ENCODE results near the gene NRTN.

Gene NRTN

DNA sequence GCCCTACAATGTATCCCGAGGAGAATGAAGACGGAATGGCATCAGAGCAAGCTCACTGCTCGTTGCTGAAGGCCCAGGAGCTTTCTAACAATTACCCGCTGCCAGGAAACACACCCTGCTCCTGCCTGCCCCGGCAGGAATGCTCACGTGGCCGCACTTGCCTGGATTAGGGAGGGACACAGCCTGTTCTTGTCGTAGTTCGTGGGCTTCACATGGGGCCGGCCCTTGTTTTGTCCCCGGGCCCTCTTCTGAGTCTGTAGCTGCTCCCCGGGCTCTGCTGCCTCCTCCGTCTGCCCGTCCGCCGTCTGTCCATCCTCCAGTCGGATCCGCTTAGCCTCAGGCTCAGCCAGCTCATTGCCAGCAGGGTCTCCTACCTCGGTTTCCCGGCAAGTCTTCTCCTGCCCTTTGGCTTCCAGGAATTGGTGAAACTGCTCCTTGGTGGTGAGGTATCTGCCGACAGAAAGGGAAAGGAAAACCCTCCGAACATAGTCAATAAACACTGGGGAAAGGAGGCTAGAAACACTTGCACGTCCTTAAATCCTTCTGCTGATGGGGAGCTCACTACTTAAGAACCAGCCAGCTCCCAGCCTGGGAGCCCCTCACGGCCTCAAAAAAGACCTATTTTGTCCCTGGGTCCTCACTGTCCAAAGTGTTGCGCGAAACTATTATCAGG lies 14.8 kb upstream of the NRTN start:
- DNase-seq (ENCODE audit: insufficient read length, low spot score): no peak
- no peak for FAIRE-seq

DNA sequence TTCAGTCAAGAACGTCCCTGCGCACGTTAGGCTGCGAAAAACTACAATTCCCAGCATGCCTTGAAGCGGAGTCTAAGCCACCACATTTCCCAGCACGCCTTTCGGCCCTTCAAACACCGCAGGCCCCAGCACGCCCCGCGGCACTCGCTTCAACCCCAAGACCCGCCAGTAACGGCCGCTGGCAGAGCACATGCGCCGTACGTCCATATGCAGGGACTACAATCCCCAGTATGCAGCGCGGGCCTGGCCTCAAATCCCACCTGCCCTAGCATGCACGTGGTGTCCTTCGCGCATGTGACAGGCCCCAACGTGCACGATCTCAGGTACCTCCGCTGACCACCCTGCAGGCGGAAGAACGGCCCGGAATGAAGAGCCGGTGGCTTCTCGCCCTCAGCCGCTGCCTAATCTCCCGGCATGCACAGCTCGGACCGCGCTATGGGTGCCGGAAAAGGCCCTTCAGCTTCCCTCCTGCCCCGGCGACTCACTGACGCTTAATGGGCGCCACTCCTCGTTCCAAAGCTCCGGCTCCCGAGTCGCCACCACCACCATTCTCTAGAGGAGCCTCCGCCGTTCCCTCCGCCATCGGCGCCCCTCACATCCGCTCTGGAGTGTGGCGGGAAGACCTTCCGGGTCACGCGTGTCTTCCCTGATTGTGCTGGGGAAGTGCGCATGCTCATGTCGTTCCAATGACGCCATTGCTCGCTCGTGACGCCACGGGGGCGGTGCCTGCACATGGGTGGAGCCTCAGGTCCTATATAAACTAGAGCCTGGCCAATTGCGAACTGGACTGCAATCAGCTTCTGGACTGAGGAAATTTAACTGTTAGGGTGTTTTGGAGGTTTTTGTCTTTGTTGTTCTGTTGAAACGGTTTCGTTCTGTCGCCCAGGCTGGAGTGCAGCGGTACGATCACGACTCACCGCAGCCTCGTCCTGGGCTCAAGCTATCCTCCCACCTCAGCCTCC lies 14.0 kb upstream of the NRTN start, which contains the start of gene DUS3L:
Gene DUS3L, minus strand, starts transcription at position 605 of the 962 bp plus-strand sequence. Its CDS starts 22 bp downstream, at position 583.
- peak; percentile 96 for FAIRE-seq

DNA sequence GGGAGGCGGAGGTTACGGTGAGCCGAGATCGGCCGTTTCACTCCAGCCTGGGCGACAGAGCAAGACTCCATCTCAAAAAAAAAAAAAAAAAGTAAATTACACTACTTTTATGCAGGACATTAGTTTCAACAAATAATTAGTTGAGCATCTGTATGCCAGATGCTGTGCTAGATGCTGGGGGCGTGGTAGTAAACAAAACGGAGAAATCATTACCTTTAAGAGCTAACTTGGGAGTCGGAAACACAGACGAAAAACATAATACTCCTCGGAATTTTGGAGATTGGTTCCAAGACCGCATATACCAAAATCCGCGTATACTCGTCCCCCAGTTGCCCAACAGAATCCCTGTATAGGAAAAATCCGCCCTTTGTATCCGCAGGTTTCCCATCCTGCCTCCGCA lies 12.6 kb upstream of the NRTN start:
- DNase-seq (ENCODE audit: insufficient read length, low spot score) (no peak), FAIRE-seq (no peak)

More for the DNA sequence above, 14.0 kb upstream of the NRTN start, which contains the start of gene DUS3L:
- DNase-seq (ENCODE audit: insufficient read length, low spot score): peak; percentile 96

DNA sequence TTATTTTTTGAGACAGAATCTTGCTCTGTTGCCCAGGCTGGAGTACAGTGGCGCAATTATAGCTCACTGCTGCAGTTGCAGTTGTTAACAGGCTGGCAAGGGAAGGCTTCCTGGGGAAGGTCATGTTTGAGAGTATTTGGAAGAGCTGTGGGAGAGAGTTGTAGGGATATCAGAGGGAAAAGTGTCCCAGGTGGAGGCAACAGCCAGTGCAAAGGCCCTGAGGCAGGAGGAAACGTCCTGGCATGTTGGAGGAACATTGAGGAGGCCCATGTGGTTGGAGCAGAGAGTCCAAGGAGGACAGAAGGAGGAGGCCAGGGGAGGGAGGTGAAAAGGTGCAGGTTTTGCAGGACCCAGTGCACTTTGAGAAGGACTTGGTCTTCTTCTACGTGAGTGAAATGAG lies 11.7 kb upstream of the NRTN start:
- DNase-seq (ENCODE audit: insufficient read length, low spot score) (no peak), FAIRE-seq (no peak)

DNA sequence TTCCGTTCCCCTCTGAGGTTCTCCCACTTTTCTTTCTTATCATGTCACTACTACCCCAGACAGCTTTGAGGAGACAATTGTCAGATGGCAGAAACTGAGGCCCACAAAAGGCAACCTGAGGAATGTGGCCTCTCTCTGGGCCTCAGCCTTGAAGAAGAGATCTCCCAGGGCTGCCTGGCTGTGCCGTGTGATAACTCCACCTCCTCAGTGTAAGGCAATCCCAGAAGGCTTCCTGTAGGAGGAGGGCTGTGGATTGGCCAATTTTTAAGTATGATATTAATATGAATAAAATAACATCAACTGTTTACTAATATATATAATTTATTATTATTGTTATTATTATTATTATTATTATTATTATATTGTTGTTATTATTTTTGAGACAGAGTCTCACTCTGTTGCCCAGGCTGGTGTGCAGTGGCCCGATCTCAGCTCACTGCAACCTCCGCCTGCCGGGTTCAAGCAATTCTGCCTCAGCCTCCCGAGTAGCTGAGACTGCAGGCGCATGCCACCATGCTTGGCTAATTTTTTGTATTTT lies 9.4 kb upstream of the NRTN start:
- no peak for FAIRE-seq
- DNase-seq (ENCODE audit: insufficient read length, low spot score): no peak

DNA sequence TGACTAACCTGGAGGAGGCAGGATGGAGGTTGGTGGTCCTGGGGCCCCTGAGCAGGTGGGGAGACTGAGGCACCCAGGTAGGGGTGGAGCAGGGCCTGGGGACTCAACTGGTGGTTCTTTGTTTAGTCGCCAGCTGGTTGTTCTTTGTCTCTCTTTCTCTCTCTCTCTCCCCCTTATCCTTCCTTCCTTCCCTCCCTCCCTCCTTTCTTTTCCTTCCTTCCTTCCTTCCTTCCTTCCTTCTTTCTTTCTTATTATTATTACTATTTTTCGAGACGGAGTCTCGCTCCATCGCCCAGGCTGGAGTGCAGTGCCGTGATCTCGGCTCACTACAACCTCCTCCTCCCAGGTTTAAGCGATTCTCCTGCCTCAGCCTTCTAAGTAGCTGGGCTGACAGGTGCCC lies 6.6 kb upstream of the NRTN start:
- DNase-seq (ENCODE audit: insufficient read length, low spot score) (no peak), FAIRE-seq (no peak)

DNA sequence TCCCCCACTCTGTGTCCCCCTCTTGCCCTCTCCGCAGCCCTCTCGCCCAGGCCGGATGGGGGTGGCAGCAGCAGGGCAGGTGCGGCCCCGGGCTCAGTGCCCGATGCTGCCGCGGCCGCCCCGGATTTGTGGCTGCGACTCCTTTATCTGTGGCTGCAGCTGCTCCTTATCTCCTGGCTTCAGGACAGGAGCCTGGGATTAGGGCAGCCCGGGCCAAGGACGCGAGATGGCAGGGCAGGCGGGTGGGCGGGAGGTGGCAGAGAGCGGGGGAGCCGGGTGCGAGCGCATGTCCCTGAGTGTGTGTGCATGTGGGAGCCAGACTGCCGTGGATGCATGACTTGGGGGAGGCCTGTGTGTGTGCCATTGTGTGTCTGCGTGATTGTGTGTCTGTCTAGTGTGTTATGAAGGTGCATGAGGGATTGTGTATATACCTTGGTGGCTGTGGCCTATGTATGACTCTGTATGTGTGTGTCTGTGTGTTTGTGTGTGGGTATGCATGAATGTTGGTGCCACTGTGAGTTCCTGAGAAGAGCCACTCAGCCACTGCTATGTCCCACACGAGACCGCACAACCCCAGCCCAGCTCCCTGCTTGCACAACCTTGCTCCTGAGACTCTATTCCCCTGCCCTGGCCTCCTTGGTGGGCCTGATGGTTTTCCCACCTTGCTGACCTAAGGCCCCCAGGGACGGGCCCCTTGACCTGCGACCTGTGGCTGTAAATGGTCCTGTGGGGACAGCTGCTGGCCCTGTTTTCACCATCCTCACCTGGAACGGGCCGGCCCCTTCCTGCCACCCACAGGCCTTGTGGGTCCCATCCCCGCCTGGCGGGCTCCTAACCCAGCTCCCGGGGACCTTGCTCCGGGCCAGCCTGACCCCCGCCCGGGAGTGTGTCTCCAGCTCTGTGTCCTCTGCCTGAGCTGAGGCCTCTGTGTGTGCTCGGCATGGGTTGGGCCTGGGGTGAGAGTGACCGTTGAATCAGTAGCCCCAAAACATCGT lies 5.3 kb upstream of the NRTN start:
- no peak for DNase-seq (ENCODE audit: insufficient read length, low spot score)
- FAIRE-seq: no peak

DNA sequence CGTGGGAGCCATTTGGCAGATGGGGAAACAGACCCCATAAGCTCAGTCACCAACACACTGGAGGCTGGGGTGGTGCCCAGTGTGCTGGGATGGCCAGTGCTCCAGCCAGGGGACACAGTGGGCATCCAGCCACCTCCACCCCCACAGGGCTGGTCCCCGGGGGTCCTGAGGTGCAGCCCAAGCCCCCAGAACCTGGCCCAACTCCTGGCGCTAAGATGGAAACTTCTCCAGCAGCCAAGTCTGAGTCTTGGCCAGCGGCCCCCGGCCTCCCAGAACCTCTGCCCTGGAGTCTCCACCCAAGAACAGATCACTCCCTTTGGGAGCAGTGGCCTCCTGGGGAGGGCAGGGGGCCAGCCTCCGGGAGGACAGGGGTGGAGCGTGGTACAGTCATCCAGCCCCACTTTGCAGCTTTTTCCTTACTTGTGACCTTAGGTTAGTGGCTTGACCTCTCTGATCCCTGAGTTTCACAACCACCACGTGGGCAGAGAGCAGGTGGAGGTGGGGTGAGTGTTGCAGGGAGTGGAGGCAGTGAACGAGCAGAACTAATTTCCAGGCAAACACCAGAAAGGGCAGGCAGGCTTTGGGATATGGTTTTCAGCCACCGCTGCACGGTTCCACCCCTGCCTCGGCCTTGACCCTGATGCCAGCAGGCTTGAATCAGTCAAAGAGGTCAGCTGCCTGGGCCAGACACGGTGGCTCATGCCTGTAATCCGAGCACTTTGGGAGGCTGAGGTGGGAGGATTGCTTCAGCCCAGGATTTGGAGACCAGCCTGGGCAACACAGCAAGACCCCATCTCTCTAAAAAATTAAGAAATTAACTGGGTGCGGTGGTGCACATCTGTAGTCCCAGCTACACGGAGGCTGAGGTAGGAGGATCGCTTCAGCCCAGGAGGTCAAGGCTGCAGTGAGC lies 4.3 kb upstream of the NRTN start:
- DNase-seq (ENCODE audit: insufficient read length, low spot score): no peak
- FAIRE-seq: no peak

DNA sequence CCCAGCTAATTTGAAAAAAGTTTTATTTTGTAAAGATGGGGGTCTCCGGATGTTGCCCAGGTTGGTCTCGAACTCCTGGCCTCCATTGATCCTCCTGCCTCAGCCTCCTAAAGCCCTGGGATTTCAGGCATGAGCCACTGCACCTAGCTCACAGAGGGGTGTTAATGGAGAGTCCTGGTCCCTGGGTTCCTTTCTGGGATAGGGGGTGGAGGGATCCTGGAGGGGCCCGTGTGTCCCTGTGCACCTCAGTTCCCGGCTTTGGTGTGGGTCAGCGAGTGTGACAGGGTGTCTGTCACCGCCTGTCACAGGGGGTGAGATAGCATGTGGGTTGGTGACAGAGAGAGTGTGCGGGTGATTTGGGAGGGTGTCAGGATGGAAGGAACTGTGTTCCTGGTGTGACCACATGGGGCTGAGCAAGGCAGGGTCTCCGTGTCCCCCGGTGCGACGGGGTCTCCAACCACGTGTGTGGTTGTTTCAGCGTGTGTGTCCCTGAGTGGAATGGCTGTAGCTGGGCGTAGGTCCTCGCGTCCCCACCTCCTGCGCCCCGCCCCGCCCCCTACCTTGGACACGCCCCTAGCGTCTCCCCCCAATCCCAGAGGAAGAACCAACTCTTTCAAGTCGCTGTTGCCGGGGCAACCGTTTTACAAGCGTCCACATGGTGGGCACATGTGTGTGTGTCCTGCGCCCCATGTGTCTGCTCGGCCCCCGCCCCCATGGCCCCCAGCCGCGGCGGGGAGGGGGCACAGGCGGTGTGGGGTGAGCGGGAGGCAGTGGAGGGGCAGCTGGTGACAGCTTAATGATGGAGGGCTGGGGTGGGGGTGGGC lies 2.9 kb upstream of the NRTN start:
- FAIRE-seq (no peak), DNase-seq (ENCODE audit: insufficient read length, low spot score) (no peak)

DNA sequence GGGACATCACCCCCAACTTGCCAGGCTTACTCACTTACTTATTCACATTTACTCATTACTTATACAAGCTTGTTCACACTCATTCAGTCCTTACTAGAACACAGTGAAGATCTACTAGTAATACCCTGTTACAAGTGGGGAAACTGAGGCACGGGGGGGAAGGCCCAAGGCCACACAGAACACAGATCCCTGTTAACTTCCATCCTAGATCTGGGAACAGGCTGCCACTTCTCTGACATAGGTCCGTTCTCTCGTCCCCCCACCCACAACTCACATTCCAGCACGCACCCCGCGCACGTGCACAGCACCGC lies 1.5 kb upstream of the NRTN start:
- FAIRE-seq (no peak), DNase-seq (ENCODE audit: insufficient read length, low spot score) (no peak)

DNA sequence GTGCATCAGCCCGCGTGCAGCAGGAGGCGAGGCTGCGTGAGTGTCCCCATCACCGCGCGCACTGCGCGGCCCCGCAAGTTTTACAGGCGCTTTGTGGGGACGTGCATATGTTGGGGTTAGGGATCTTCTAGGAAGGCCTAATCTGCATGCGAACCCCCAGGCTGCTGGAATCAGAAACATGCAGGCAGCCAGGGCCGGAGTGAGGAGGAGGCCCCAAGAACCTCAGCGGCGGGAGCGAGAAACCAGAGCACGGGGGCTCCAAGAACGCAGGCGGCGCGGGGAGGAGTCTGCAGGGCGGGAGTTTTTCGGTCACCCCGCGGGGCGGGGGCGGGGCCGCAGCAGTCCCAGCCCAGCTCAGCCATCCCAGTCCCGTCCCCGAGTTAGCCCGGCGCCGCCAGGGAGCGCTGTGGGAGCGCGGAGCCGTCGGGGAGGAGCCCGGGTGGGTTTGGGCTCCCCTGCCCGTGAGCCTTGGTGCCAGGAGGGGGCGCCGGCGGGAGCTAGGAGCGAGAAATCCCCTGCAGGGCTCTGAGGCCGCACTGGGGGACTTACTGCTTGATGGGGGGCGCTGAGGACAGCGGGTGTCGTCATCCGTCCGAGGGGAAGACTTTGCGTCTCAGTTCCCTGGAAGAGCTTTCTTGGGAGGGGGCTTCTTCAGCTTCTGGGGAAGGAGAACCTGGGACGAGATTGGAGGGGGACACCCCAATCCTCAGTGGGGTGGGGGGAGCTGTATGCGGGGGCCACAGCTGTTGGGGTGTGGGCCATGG lies 933 bp upstream of the NRTN start:
- FAIRE-seq: peak; percentile 48

DNA sequence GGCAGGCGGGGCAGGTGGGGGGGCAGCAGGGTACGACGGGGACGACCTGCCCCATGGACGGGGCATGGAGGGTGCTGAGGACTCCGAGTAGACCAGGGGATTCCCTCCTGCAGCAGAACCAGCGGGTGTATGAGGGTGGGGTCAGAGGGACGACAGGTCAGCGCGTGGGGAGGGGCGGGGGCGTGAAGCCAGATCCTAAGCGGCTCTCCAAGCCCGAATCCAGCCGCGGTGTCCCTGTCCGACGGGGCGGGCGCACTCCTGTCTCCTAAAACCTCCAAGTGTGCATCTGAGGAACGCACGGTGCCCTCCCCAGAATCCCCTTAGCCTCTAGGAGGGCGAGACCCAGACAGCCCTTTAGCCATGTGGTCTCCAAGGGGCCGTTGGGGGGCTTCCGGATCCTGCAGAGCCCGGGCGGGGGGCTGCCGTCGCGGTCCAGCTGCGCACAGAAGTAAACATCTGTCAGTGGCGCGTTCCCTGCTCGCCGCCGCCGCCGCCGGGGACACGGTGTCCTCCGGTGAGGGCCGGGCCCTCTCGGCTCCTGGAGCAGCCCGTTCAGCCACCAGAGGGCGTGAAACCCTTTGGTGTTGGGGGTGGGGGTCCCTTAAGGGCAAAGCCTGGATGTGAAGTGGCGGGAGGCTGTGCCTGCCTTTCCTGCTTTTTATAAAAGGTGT lies 730 bp downstream of the NRTN start:
- DNase-seq (ENCODE audit: insufficient read length, low spot score) (peak; percentile 60), FAIRE-seq (no peak)

More for the DNA sequence above, 933 bp upstream of the NRTN start:
- DNase-seq (ENCODE audit: insufficient read length, low spot score): peak; percentile 92

DNA sequence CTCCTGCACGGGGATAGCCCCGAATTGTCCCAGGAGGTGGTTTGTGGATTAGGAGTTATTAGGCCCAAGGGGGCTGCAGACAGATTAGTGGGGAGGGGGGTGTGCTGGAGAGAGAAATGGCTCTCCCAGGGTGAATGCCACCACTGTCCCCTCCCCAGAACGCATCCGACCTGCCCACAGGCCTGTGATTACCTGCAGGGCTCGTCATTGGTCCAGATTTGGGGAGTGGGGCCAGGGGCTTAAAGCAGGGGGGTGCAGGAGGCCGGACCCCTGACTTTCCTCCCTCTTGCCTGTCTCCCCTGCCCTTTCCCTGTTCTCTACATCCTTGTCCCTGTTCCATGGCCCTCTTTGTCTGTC lies 1.2 kb downstream of the NRTN start:
- FAIRE-seq (no peak), DNase-seq (ENCODE audit: insufficient read length, low spot score) (no peak)

DNA sequence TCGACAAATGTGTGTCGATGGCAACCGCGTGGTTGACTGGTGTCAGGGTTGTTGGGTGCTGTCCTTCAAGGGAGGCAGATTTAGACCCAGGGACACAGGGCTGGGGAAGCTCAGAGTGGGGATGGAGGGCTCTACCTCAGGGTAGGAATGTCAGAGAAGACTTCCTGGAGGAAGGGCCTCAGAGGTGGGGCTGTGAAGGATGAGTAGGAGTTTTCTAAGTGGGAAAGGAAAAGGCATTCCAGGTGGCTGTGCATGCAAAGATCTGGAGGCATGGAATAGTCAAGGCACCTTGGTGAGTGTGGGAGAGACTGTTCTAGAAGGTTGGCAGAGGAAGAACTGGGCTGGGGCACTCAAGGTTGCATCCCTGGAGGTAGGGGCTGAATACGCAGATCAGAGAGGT lies 2.0 kb downstream of the NRTN start:
- DNase-seq (ENCODE audit: insufficient read length, low spot score) (no peak), FAIRE-seq (no peak)

DNA sequence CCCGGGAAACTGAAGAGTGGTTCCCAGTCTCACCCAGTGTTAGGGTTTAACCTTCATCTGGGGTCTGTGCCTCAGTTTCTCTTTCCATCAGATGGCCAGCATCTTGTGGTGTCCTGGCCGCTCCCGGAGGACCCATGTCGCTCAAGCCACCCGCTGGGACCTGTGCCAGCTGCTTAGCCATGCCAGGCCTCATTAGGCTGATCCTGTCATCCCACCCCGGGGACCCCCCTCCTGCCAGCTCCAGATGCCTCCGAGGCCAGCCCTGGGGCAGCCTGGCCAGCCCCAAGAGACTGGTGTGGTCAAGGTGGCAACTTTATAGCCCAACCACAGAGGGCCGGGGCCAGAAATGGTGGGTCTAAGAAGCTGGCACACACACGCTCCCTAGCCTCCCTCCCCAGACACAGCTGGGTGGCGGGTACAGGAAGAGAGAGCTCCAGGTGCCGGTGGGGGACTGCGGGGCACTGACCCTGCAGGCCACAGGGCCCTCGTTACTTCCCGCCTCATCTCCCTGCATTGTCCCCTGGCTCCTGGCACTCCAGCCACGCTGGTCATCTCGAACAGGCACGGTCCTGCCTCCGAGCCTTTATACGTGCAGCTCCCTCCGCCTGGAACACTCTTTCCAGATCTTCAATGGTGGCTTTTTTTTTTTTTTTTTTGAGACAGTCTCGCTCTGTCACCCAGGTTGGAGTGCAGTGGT lies 3.4 kb downstream of the NRTN start:
- DNase-seq (ENCODE audit: insufficient read length, low spot score): no peak

DNA sequence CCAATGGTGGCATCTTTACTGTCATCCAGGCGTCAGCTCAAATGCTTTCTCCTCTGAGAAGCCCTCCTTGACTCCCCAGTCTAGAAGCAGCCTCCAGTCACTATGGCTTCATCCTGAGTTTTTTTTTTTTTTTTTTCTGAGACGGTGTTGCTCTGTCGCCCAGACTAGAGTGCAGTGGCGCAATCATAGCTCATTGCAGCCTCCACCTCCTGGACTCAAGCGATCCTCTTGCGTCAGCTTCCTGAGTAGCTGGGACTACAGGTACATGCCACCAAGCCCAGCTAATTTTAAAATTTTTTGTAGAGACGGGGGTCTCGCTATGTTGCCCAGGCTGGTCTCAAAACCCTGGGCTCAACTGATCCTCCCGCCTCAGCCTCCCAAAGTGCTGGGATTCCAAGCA lies 4.2 kb downstream of the NRTN start:
- FAIRE-seq (no peak), DNase-seq (ENCODE audit: insufficient read length, low spot score) (no peak)

More for the DNA sequence above, 3.4 kb downstream of the NRTN start:
- no peak for FAIRE-seq

DNA sequence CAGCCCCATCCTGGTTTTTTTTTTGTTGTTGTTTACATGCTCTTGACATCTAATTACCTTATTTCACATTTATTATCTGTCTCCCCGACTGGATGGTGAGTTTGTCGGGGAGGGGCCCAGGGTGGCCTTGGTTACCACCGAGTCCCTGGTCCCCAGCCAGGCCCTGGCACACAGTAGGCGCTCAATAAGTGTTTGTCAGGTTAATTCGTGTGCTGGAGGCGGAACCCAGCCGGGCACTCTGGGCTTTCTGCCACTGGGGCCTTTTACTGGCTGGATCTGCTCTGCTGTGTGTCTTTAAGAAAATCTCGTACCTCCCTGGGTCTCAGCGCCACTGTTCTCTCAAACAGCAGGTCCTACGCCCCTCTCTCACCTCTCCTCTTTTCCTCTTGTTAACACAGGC lies 4.6 kb downstream of the NRTN start:
- DNase-seq (ENCODE audit: insufficient read length, low spot score): no peak
- FAIRE-seq: no peak

All from HTR-8/SVneo (cell line).